GM04503 (cell line): ENCODE results near the gene PDLIM4.

Experiments used
- DNase-seq: peaks from one replicate; pipeline ENCODE4 v3.0.0-alpha.2; 2012; ENCODE audit warnings: low read depth

The PDLIM4 gene

GRCh38 chr5:132267166-132267739, 9.8 kb downstream of the PDLIM4 start:
- DNase-seq, result no peak

GRCh38 chr5:132267931-132268768, 10.7 kb downstream of the PDLIM4 start:
- no peak for DNase-seq

- no peak for DNase-seq
Measured at GRCh38 chr5:132268769-132269551, 11.5 kb downstream of the PDLIM4 start.

- no peak for DNase-seq
Measured at GRCh38 chr5:132269635-132270334, 12.3 kb downstream of the PDLIM4 start.

- DNase-seq, result no peak
Measured at GRCh38 chr5:132270335-132270665, 12.8 kb downstream of the PDLIM4 start.

- DNase-seq, result no peak
Measured at GRCh38 chr5:132270706-132271105, 13.2 kb downstream of the PDLIM4 start.

GRCh38 chr5:132271251-132272246, 14.1 kb downstream of the PDLIM4 start:
- DNase-seq, result no peak

GRCh38 chr5:132272311-132273210, 15.1 kb downstream of the PDLIM4 start:
- no peak for DNase-seq

GRCh38 chr5:132273631-132274030, 16.1 kb downstream of the PDLIM4 start:
- DNase-seq, result no peak

- DNase-seq, result no peak
Measured at GRCh38 chr5:132274050-132274792, 16.7 kb downstream of the PDLIM4 start.

- no peak for DNase-seq
Measured at GRCh38 chr5:132275367-132276220, 18.1 kb downstream of the PDLIM4 start.

- no peak for DNase-seq
Measured at GRCh38 chr5:132277256-132277655, 19.8 kb downstream of the PDLIM4 start.

- DNase-seq, result no peak
Measured at GRCh38 chr5:132277971-132278853, 20.7 kb downstream of the PDLIM4 start.

GRCh38 chr5:132279801-132280200, 22.3 kb downstream of the PDLIM4 start:
- DNase-seq, result no peak

- DNase-seq, result no peak
Measured at GRCh38 chr5:132280371-132281240, 23.1 kb downstream of the PDLIM4 start.

- DNase-seq, result no peak
Measured at GRCh38 chr5:132281856-132282614, 24.5 kb downstream of the PDLIM4 start.
